Measurements from ENCODE around the gene C11orf21. TPM values are rescaled to one million over a fixed set of nuclear protein-coding genes. Genes with fewer than 3 reads are reported as not detected.
A peak's percentile ranks its signal among the peaks of the same experiment; 100 is the strongest.

The C11orf21 gene
- total RNA-seq, 2 experiments from 2014 or later = 28.3 to 49.2 TPM

- Mint-ChIP-seq H3K27me3 (no peaks in the 10 kb centered on the region), H3K36me3 (no peaks in the 10 kb centered on the region), H3K9me3 (ENCODE audit: low read depth) (no peaks in the 10 kb centered on the region), H3K4me1 (peaks cover 6% of the 10 kb centered on the region), H3K4me3 (no peak overlapping the region), H3K27ac (no peak overlapping the region)
- CTCF ChIA-PET = no interaction called here
- peak; percentile 33 for DNase-seq
- ATAC-seq = no peak
Measured at GRCh38 chr11:2260491-2261364, 41.0 kb downstream of the C11orf21 start.

GRCh38 chr11:2259897-2260451, 41.7 kb downstream of the C11orf21 start:
- no peaks in the 10 kb centered on the region for H3K27me3 Mint-ChIP-seq
- H3K4me1 Mint-ChIP-seq = no peaks in the 10 kb centered on the region
- no peak overlapping the region for H3K27ac Mint-ChIP-seq
- DNase-seq (peak; percentile 36), ATAC-seq (no peak)
- CTCF ChIA-PET = no interaction called here
- no peaks in the 10 kb centered on the region for H3K9me3 Mint-ChIP-seq (ENCODE audit: low read depth)
- H3K4me3 Mint-ChIP-seq = no peak overlapping the region
- no peaks in the 10 kb centered on the region for H3K36me3 Mint-ChIP-seq

GRCh38 chr11:2259466-2259830, 42.3 kb downstream of the C11orf21 start:
- no peaks in the 10 kb centered on the region for H3K4me1 Mint-ChIP-seq
- H3K27ac Mint-ChIP-seq = no peak overlapping the region
- H3K36me3 Mint-ChIP-seq = no peaks in the 10 kb centered on the region
- no peak for ATAC-seq
- CTCF ChIA-PET = no interaction called here
- no peak for DNase-seq
- no peaks in the 10 kb centered on the region for H3K9me3 Mint-ChIP-seq (ENCODE audit: low read depth)
- no peak overlapping the region for H3K4me3 Mint-ChIP-seq
- no peaks in the 10 kb centered on the region for H3K27me3 Mint-ChIP-seq

- no peaks in the 10 kb centered on the region for H3K27me3 Mint-ChIP-seq
- peak; percentile 35 for DNase-seq
Measured at GRCh38 chr11:2258501-2259465, 42.9 kb downstream of the C11orf21 start.

GRCh38 chr11:2256951-2257700, 44.6 kb downstream of the C11orf21 start:
- DNase-seq = no peak
- Mint-ChIP-seq H3K27me3 (peaks cover 5% of the 10 kb centered on the region), H3K36me3 (no peaks in the 10 kb centered on the region), H3K27ac (no peak overlapping the region), H3K4me1 (no peaks in the 10 kb centered on the region), H3K4me3 (no peak overlapping the region), H3K9me3 (ENCODE audit: low read depth) (no peaks in the 10 kb centered on the region)
- CTCF ChIA-PET = no interaction called here
- ATAC-seq = no peak

More at GRCh38 chr11:2258501-2259465, 42.9 kb downstream of the C11orf21 start:
- CTCF ChIA-PET = no interaction called here
- no peak overlapping the region for H3K4me3 Mint-ChIP-seq
- no peak for ATAC-seq
- no peaks in the 10 kb centered on the region for H3K9me3 Mint-ChIP-seq (ENCODE audit: low read depth)
- no peak overlapping the region for H3K27ac Mint-ChIP-seq
- no peaks in the 10 kb centered on the region for H3K36me3 Mint-ChIP-seq
- no peaks in the 10 kb centered on the region for H3K4me1 Mint-ChIP-seq

GRCh38 chr11:2256293-2256913, 45.3 kb downstream of the C11orf21 start:
- Mint-ChIP-seq H3K9me3 (ENCODE audit: low read depth) (no peaks in the 10 kb centered on the region), H3K27me3 (peaks cover 6% of the 10 kb centered on the region), H3K4me1 (no peaks in the 10 kb centered on the region), H3K27ac (no peak overlapping the region), H3K4me3 (no peak overlapping the region), H3K36me3 (no peaks in the 10 kb centered on the region)
- CTCF ChIA-PET = no interaction called here
- DNase-seq = no peak
- no peak for ATAC-seq

GRCh38 chr11:2252018-2252417, 49.7 kb downstream of the C11orf21 start:
- CTCF ChIA-PET = no interaction called here
- ATAC-seq = no peak
- Mint-ChIP-seq H3K36me3 (no peaks in the 10 kb centered on the region), H3K4me1 (no peaks in the 10 kb centered on the region), H3K9me3 (ENCODE audit: low read depth) (no peaks in the 10 kb centered on the region), H3K4me3 (no peak overlapping the region), H3K27me3 (peaks cover 9% of the 10 kb centered on the region), H3K27ac (no peak overlapping the region)
- DNase-seq = no peak

GRCh38 chr11:2251138-2251537, 50.6 kb downstream of the C11orf21 start:
- no peak for ATAC-seq

GRCh38 chr11:2250485-2250884, 51.2 kb downstream of the C11orf21 start:
- ATAC-seq (no peak), DNase-seq (no peak)
- Mint-ChIP-seq H3K4me1 (no peaks in the 10 kb centered on the region), H3K36me3 (no peaks in the 10 kb centered on the region), H3K27me3 (peaks cover 21% of the 10 kb centered on the region), H3K9me3 (ENCODE audit: low read depth) (no peaks in the 10 kb centered on the region), H3K27ac (no peak overlapping the region), H3K4me3 (no peak overlapping the region)
- CTCF ChIA-PET = interaction anchor here (0.8 kb wide), 1 partner anchor 283 kb away, joined by 3 read pairs; no protein-coding TSS in a partner anchor

More at GRCh38 chr11:2251138-2251537, 50.6 kb downstream of the C11orf21 start:
- DNase-seq = no peak
- no peaks in the 10 kb centered on the region for H3K36me3 Mint-ChIP-seq
- no peaks in the 10 kb centered on the region for H3K4me1 Mint-ChIP-seq
- H3K4me3 Mint-ChIP-seq = no peak overlapping the region
- no peaks in the 10 kb centered on the region for H3K9me3 Mint-ChIP-seq (ENCODE audit: low read depth)
- no peak overlapping the region for H3K27ac Mint-ChIP-seq
- CTCF ChIA-PET = no interaction called here
- peaks cover 14% of the 10 kb centered on the region for H3K27me3 Mint-ChIP-seq

GRCh38 chr11:2250041-2250440, 51.7 kb downstream of the C11orf21 start:
- Mint-ChIP-seq H3K36me3 (no peaks in the 10 kb centered on the region), H3K27me3 (peaks cover 25% of the 10 kb centered on the region), H3K4me1 (no peaks in the 10 kb centered on the region), H3K9me3 (ENCODE audit: low read depth) (no peaks in the 10 kb centered on the region), H3K4me3 (no peak overlapping the region), H3K27ac (no peak overlapping the region)
- CTCF ChIA-PET = interaction anchor here (0.8 kb wide), 1 partner anchor 283 kb away, joined by 3 read pairs; no protein-coding TSS in a partner anchor
- no peak for ATAC-seq
- no peak for DNase-seq

- ATAC-seq (no peak), DNase-seq (no peak)
- Mint-ChIP-seq H3K27me3 (peaks cover 31% of the 10 kb centered on the region), H3K27ac (no peak overlapping the region), H3K4me1 (no peaks in the 10 kb centered on the region), H3K9me3 (ENCODE audit: low read depth) (no peaks in the 10 kb centered on the region), H3K4me3 (no peak overlapping the region), H3K36me3 (no peaks in the 10 kb centered on the region)
- CTCF ChIA-PET = interaction anchor here (0.7 kb wide), 1 partner anchor 14 kb away, joined by 3 read pairs; no protein-coding TSS in a partner anchor
Measured at GRCh38 chr11:2249189-2249916, 52.4 kb downstream of the C11orf21 start.

- Mint-ChIP-seq H3K27ac (no peak overlapping the region), H3K36me3 (no peaks in the 10 kb centered on the region), H3K4me1 (no peaks in the 10 kb centered on the region), H3K27me3 (peaks cover 36% of the 10 kb centered on the region), H3K9me3 (ENCODE audit: low read depth) (no peaks in the 10 kb centered on the region), H3K4me3 (no peak overlapping the region)
- DNase-seq (no peak), ATAC-seq (no peak)
- CTCF ChIA-PET = interaction anchor here (0.7 kb wide), 1 partner anchor 15 kb away, joined by 3 read pairs; no protein-coding TSS in a partner anchor
Measured at GRCh38 chr11:2248762-2249161, 53.0 kb downstream of the C11orf21 start.
